T-helper 2 cell (primary cell): ENCODE results near the gene KIFAP3.
"Not testable (repeated sequence)": the region's sequence is repeated elsewhere in the genome, so short reads cannot be mapped to it uniquely, and the experiment has no call there.

Source experiments
- DNase-seq, 5 experiments: peaks; one replicate each; pipeline versions ENCODE4 v3.0.0 to v3.0.0-alpha.2; 2012 to 2022

KIFAP3 gene

GRCh38 chr1:169921080-169921479 lies 153.4 kb downstream of the KIFAP3 start:
- DNase-seq: no peak

- no peak for DNase-seq
These were observed 155.6 kb downstream of the KIFAP3 start for GRCh38 chr1:169918927-169919326.

- DNase-seq: not testable (repeated sequence)
These were observed 156.3 kb downstream of the KIFAP3 start for GRCh38 chr1:169918220-169918619.

- no peak for DNase-seq
These were observed 159.3 kb downstream of the KIFAP3 start for GRCh38 chr1:169915150-169915549.

GRCh38 chr1:169914531-169914930 lies 160.0 kb downstream of the KIFAP3 start:
- peak in 1 of 5 experiments; percentile 38 for DNase-seq

- DNase-seq: no peak
These were observed 165.0 kb downstream of the KIFAP3 start for GRCh38 chr1:169909499-169909898.

- no peak for DNase-seq
These were observed 167.6 kb downstream of the KIFAP3 start for GRCh38 chr1:169906938-169907337.

- no peak for DNase-seq
These were observed 169.7 kb downstream of the KIFAP3 start for GRCh38 chr1:169904834-169905233.

GRCh38 chr1:169902751-169903150 lies 171.7 kb downstream of the KIFAP3 start:
- DNase-seq: peak in 1 of 5 experiments; percentile 39

- DNase-seq: no peak
These were observed 173.4 kb downstream of the KIFAP3 start for GRCh38 chr1:169901115-169901514.

GRCh38 chr1:169900571-169900970 lies 173.9 kb downstream of the KIFAP3 start:
- no peak for DNase-seq

- no peak for DNase-seq
These were observed 174.8 kb downstream of the KIFAP3 start for GRCh38 chr1:169899519-169900217.

GRCh38 chr1:169896013-169896412 lies 178.5 kb downstream of the KIFAP3 start:
- no peak for DNase-seq

GRCh38 chr1:169894424-169895145 lies 179.9 kb downstream of the KIFAP3 start:
- peak in 1 of 5 experiments; percentile 54 for DNase-seq

- peak; percentile 65 to 99 (median 84) for DNase-seq
These were observed 180.7 kb downstream of the KIFAP3 start, which contains the start of gene SCYL3 for GRCh38 chr1:169893645-169894423. TSS of gene SCYL3 (minus strand) at chr1:169893896. CDS start at chr1:169888840, 5,056 bp downstream.

GRCh38 chr1:169892927-169893644 lies 181.4 kb downstream of the KIFAP3 start:
- DNase-seq: peak in 1 of 5 experiments; percentile 26

- DNase-seq: no peak
These were observed 182.1 kb downstream of the KIFAP3 start for GRCh38 chr1:169892176-169892926.

GRCh38 chr1:169891539-169891885 lies 183.0 kb downstream of the KIFAP3 start:
- no peak for DNase-seq

GRCh38 chr1:169890761-169891538 lies 183.5 kb downstream of the KIFAP3 start:
- peak in 3 of 5 experiments; percentile 22 to 82 (median 30) for DNase-seq

- no peak for DNase-seq
These were observed 184.6 kb downstream of the KIFAP3 start for GRCh38 chr1:169889871-169890270.

GRCh38 chr1:169886931-169887330 lies 187.6 kb downstream of the KIFAP3 start:
- DNase-seq: no peak
